Activated CD8-positive, alpha-beta memory T cell treated with anti-CD3 and anti-CD28 coated beads for 48 hours (primary cell): ENCODE data around the gene SPEG.

ENCODE experiments used
- DNase-seq, 3 experiments: peaks; one replicate each; pipeline ENCODE4 v3.0.0-alpha.2; 2020; ENCODE audit warnings: low read depth in 2 of 3, low spot score in 2 of 3

Gene SPEG

DNA sequence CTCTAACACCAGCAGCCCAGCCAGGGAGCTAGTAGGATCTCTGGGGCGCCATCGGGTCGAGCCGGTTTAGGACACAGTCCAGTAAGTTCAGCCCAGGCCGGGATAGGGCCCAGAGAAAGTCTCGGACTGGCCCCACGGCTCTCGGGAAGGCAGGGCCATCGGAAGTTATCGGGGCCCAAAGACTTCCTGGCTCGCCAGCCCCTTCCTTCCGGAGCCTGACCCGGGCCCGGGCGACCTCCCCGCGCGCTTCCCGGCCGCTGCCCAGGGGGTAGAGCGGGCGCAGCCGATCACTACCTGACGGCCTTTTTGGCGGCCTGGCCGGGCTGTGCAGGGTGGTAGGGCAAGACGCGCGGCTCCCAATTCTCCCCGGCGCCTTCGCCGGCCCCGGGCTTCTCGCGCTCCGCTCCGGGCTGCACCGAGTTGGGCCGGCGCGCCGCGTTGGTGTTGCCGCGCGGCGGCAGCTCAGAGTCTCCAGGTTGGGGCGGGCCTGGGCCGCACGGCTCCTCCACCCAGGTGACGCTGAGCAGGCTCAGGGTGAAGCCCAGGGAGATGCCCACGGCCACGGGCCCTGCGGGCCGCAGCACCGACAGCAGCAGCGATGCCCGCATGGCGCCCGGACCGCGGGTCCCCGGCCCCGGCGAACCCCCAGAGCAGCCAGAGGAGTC lies 108.4 kb downstream of the SPEG start:
- DNase-seq = peak in 2 of 3 experiments; percentile 10 to 33

DNA sequence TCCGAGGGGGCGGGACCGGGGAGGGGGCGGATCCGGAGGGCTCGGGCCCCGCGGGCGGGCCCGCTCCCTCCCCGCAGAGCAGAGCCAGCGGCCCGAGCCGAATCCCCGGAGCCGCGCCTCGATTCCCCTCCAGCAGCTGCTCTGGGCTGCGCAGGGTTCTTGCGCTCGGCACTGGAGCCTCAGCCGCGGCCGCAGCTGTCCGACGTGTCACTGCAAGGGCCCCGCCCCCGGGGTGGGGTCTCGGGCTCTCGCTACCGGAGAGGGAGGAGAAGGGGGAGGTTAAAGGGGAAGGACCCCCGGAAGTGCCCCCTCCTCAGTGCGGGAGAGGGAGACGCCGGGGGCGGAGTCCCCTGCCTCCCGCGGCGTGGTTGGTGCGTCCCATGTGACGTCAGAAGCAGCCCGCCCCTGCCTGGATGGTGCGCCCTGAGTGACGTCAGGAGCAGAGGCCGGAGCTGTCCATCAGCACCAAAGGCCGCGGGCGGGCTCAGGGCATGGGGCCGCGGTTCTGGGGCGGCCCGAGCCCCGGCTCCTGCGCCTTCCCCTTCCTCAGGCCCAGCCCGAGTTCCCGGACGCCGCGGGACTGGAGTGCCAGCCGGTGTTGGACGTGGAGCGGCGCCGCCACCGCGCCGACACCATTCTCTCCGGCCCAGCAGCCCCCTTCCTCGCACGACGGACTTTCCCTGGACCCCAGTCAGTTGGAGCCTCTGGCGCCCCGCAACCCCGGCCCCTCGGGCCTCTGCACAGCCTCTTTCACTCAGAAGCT lies 109.1 kb downstream of the SPEG start, which contains the start of the genes CHPF and TMEM198:
TSS of gene CHPF (minus strand) at position 214 of the 763 bp plus-strand sequence. CDS start 271 bp downstream, outside the sequence.
TSS of gene TMEM198 (plus strand) at position 433 of the 763 bp plus-strand sequence. CDS start 700 bp downstream, outside the sequence.
- DNase-seq = peak; percentile 80 to 88 (median 88)

DNA sequence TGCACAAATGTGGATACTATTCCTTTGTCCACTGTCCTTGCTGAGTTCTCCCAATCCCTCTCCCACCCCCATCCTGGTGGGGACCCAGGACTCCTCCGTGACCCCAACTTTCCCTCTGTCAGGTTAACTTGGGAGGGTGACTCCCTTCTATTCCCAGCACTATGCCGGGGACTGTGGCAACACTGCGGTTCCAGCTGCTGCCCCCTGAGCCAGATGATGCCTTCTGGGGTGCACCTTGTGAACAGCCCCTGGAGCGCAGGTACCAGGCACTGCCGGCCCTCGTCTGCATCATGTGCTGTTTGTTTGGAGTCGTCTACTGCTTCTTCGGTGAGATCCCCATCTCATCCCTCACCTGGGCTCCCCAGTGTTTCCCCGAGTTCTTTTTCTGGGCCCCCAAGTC lies 109.9 kb downstream of the SPEG start:
- DNase-seq = no peak

DNA sequence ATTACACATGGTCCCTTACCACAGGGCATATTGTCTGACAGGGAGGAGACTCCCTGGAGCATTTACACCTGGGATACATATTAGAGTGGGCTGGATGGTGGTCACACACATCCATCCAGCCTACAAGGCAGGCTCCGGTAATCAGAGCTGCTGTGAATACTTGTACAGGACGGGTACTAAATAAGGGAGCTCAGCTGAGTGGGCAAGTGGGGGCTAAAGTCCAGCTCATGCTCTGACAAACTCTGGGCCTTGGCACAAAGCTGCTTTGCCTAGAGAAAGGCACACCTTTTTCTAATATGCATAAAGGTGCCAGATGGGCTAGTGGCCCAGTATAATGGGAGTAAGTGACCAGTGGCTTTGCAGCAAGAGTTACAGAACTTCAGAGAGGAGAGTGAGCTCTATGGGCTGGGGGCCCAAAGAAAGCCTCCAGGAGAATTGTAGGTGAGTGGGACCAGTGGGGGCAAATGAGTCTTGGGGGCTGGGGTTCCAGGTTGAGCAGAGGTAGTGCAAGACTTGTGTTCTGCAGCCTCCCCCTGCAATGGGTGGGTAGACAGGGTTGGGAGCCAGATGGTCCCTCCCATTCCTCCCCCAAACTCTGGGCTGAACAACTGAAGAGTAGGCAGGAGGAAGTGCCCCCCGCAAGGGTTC lies 110.8 kb downstream of the SPEG start:
- no peak for DNase-seq

DNA sequence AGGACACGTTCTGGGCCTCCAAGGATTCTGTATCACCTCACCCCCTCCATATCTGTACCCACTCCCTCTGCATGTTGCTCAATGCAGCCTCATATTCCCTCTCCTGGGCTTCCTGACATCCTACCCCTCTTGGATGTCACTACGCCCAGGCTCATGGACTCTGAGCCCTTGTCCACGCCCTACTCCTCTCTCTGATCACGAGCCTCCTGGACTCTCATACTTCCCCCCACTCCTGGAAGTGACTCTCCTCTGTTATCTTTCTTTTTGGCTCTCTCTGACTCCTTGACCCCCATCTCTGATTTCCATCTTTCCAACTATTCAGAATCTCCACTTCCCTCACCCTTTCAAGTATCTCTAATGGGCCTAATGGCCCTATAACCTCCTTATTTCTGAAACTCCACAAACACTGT lies 111.3 kb downstream of the SPEG start:
- DNase-seq = no peak

DNA sequence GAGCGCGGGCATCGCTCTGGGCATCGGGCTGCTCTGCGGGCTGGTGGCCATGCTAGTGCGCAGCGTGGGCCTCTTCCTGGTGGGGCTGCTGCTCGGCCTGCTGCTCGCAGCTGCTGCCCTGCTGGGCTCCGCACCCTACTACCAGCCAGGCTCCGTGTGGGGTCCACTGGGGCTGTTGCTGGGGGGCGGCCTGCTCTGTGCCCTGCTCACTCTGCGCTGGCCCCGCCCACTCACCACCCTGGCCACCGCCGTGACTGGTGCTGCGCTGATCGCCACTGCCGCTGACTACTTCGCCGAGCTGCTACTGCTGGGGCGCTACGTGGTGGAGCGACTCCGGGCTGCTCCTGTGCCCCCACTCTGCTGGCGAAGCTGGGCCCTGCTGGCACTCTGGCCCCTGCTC lies 113.0 kb downstream of the SPEG start:
- no peak for DNase-seq
